ENCODE measurements around the gene CCDC110.
A peak's percentile ranks its signal among the peaks of the same experiment; 100 is the strongest.
"Not testable (repeated sequence)": the region's sequence is repeated elsewhere in the genome, so short reads cannot be mapped to it uniquely, and the experiment has no call there.

The CCDC110 gene

DNA sequence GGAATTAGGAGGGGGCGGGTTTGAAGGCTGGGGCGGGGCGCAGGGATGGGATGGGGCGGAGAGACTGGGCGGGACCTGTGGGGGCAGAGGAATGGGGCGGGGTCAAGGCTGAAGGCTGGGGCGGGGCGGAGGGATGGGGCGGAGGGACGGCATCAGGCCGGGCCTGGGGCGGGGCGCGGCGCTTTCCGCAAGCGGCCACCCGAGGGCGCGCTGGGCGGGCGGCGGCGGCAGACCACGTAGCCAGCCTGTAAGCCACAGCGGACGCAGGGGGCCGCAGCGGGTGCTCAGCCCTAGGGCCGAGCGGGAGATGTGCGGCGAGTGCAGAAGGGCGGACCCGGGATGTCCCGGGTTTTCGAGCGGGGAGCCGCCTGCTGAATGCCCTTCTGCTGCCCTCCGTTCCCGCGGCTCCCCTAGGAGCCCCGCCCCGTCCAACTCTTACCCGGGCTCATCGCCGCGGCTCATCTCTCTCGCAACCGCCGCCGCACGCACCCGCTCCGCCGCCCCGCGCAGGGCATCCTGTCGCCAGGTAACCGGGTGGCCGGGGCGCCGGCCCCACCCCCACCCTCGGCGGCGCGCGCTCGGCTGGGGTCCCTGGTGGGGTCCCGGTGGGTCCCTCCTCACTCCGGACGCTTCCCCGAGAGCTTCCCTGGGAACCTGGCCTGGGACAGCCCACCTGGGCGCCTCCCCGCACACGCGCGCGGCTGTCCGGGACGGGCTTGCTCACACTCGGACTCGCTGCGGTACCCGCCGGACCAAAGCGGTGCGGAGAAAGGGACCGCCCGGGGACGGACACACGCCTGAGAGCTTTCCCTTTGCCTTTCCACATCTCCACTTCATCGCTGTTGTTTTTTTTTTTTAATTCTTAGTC, at the start of gene CCDC110:
Gene CCDC110, minus strand, starts transcription at position 499 of the 868 bp plus-strand sequence. Its CDS starts 50 bp downstream, at position 449.
- DNase-seq (ENCODE audit: low read depth in 2 of 2) = peak; percentile 74 to 76

DNA sequence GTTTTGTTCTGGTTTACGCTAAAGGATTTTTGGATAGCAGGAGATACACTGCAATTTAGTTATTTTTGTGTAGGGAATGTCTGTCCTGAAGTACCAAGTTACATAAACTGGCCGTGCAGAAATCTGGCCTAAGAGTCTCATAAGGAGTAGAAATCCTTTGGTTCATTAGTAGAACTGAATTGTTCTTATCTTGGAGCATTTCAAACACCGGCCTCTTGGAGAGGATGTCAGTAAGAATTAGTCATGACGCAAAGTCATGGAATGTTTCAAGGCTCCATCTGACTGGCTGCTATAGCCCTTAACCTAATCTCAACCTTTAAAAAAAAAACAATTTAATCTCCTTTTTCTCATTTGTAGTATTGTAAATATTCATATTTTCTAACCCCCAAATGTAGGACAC, 48.6 kb upstream of the CCDC110 start:
- DNase-seq (ENCODE audit: low read depth in 2 of 2) = no peak

DNA sequence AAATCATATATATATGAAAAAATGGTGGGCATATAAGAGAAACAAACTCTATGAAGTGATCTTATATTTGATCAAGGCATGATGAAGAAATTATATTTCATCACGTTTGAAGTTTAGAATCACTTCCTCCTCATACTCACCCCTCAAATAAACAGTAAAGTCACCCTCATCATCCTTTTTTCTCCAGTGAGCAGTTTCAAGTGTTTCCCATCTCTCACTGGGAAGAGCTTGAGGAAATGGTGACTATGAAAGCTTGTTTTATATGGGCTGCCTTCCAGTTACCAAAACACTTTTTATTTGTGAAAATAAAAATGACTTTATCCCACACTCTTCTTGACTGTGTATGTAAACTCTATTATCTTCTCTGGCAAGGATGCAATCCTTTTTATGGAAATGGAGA, 47.0 kb upstream of the CCDC110 start:
- no peak for DNase-seq (ENCODE audit: low read depth in 2 of 2)

DNA sequence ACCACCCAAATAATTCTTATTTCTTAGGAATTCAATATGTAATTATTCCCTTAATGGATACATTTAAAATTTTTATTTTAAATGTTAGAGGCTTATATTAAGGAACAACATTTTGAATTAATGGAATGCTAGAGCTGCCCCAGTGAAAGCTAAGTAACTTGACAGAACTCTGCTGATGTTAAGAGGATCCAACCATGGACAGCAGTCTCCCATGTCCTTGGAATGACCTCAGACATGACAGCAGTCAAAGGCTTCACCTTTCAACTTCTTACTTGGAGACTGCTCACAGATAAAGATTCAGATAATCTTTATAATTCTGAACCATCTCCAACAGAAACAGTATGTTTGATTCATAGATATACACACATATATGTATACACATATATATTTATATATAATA, 46.5 kb upstream of the CCDC110 start:
- DNase-seq (ENCODE audit: low read depth in 2 of 2) = no peak

DNA sequence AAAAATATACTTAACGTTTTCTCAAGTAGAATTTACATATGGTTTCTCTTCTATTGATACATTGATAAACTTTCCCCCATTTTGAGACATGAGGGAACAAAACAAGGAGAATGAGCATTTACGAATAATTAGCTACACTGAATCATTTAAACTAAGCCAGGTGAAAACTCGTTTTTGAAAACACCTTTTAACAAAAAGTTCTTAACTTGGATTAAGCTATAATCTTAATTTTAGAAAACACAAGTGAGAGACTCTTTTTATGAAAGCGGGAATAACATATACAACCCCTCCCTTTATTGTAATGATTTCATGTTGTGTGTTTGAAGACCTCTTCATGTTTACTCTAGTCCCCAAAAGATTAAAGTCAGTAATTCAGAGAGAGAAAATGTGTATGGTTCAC, 43.7 kb upstream of the CCDC110 start:
- DNase-seq (ENCODE audit: low read depth in 2 of 2) = no peak

DNA sequence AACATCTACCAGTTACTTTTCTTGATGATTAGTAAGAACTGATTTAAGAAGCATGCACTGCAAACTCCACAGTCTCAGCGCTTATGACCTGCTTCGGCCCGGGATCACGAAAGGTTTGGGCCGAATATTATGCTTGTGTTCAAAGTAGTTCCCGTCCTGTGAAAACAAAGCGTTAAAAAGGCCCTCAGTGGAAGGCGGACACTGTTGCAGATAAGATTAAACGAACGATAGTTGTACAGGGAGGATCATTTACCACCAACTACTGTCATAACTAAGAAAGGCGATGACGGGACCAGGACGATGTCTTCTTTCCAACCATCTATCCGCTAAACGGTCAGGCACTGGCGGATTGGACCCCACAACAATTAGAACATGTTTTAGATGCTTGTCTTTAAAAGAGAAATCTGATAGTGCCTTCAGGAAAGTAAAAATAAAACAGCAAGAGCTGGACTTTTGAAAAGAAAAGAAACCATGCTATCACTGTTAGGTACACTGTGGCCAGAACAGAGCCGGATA, 42.7 kb upstream of the CCDC110 start:
- no peak for DNase-seq (ENCODE audit: low read depth in 2 of 2)

DNA sequence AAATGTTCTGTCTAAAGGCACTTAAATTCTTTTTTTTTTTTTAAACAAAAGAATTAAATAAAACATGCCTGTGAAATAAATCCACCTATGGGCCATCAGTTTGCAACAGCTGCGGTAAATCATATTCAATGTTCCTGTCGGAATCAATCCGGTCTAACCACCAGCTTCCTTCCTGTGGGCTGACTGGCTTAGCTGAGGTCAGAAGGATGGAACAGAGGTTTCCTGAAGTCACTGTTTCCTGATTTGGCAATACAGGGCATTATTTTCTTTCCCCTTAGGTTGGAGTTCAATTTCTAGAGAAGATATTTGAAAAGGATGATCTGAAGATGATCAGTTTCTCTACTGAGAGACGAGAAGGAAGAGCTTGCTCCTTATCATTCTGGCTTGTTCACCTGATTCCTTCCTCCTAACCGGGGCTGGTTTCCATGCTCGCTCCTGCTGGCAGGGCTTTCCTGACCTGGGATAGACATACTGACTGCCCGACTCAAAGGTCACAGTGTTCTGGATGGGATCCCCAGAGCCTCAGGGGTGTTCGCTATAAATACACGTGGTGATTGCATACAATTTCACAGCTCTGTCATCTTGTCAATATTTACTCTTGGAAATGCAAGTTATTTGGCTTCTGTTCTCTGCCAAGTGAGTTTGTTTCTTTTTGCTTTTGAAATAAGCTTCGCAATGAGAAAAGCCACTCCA, 42.1 kb upstream of the CCDC110 start:
- DNase-seq (ENCODE audit: low read depth in 2 of 2) = no peak

DNA sequence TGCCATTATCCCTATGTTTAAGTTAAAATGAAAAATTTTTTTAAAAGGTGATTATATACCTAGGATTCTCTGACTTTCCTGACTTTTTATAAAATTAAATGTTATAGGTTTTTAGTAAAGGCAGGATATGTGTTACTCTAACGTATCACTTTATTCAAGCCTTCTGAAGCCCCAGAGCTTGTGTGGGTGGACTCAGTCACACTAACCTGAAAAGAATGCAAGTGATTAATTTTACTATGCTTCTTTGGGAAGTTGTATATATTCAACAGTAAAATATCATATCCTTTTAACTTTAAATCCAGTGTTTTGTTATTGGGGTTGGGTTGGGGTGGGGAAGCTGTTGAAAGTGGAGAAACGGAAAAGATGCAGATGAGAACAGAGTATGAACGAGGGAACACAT, 41.0 kb upstream of the CCDC110 start:
- DNase-seq (ENCODE audit: low read depth in 2 of 2) = no peak

DNA sequence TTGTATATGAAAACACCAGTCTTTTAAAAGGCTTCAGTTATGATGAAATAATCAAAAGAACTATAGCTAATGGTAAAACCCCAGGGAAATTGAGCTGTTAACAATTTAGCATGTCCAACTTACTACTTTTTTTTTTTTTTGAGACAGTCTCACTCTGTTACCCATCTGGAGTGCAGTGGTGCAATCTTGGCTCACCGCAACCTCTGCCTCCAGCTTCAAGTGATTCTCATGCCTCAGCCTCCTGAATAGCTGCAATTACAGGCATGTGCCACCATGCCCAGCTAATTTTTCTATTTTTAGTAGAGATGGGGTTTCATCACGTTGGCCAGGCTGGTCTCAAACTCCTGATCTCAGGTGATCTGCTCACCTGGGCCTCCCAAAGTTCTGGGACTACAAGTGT, 39.7 kb upstream of the CCDC110 start:
- not testable (repeated sequence) for DNase-seq (ENCODE audit: low read depth in 2 of 2)

DNA sequence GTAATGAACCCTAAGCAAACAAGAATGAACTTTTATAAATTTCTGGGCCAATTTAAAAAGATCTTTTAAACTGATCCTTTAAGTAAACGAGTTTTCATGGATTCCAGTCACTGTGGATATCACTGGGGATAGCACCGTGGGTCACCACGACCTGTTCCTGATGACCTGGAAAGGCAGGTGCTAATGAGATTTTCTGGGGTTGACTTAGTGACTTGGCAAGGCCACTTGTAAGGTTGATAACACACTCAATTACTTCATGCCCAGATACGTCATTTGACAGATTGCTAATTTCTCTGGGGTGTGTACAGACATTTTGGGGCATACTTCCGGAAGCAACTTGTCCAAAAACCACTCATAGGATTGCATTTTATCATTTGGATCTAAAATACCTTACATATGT, 39.3 kb upstream of the CCDC110 start:
- no peak for DNase-seq (ENCODE audit: low read depth in 2 of 2)

DNA sequence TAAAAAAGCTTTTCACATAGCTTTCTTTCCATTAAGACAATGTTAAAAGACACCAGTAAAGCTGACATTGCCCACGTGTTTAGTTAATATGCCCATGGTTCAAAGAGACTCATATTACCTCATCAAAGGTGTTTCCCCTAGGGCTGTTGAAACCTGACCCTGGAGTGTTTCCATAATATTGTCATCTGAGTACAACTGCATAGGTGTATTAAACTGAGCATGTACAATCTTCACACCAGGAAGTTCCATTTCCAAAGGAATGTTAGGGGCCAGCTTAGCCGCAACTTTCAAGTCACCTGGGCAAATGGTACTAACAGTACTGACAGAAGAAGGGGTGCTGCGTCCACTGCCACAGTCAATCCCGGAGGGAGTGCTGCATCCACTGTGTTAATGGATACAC, 36.6 kb upstream of the CCDC110 start:
- DNase-seq (ENCODE audit: low read depth in 2 of 2) = no peak

DNA sequence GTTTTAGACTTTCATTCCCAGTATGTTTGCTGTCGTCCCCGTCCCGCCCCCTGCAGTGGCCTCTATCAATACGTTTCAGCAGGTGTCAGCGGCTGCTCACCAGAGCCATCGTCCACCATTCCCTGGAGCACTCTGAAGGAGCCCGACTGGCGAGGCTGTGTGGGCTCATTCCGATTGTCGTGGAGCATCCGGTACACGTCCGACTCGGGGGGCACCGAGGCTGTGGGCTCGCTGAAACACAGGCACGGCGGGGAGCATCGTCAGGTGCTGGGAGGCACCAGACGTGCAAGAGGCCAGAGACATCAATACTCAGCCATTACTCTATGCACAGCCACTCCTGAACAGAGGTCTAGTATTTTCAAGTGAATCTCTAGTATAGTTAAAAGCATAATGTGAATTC, 34.9 kb upstream of the CCDC110 start:
- no peak for DNase-seq (ENCODE audit: low read depth in 2 of 2)

DNA sequence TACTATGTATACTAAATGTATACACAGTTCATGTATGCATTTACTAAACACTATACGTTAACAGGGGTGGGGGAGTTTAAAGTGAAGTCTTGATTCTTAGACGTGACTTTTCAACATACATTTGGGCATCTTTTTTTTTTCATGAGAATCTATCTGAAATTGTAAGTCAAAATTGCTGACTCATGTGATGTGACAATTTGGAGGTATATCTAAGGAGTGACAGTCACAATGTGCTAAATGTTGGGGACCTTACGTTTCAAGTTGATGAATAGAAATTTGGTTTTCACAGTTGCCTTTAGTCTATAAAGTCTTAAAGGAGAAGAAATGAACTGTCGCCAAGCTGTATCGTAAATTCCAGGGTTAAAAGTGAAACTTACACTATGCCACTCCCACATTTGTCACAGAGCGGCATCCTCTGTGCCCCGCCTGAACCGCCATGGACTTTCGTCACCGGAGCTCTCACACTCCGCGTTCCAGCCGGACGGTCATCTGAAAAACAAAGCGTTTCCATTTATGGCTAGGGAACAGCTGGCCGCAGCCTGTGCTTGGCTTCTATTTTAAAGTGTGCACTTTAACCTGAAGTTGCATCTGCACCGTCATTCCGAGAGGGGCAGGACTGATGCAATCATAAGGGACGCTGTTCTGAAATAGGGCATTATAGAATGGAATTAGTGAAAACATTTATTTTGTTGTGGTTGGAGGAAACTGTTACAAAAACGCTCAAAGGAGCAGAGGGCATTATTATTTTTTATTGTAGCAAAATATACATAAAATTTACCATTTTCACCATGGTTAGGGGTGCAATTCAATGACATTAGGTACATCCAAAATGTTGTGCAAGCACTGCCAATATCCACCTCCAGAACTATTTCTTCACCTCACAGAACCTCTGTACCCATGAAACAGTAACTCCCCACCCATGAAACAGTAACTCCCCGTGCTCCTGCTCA, 32.8 kb upstream of the CCDC110 start:
- DNase-seq (ENCODE audit: low read depth in 2 of 2) = no peak

DNA sequence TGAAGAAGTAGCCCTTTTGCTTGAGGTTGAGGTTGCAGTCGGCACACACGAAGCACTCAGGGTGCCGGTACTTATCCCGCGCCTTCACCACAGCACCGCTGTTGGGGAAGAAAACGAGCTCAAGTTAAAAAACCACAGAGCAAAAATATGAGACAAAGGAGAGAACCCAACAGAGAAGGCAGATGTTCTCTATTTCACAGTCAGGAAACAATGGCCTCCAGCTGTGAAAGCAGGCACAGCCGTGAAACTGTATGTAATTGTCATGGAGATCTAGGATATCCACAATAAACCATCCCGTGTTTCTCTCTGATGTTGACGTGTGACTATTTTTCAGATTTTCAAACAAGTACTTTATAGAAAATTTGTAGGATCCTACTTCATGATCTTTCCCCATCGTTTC, 30.9 kb upstream of the CCDC110 start:
- DNase-seq (ENCODE audit: low read depth in 2 of 2) = no peak

DNA sequence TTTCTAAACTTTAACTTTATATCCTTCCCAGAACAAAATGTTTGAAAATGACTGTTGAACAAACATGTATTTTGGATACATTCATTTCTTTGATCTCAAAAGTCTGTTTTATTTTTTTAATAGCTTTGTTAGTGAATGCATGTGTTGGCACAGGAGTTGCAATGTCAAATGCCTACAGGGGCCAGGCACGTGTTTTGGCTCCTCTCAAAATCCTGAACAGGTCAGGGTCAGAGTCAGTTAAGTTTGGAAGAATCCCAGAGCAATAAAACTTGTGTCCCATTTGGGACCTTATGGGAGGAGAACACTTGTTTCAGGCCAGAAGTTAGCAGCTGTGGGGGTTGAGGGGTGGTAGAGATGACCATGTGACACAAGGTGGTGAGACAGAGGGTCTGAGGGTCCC, 29.0 kb upstream of the CCDC110 start:
- DNase-seq (ENCODE audit: low read depth in 2 of 2) = no peak

DNA sequence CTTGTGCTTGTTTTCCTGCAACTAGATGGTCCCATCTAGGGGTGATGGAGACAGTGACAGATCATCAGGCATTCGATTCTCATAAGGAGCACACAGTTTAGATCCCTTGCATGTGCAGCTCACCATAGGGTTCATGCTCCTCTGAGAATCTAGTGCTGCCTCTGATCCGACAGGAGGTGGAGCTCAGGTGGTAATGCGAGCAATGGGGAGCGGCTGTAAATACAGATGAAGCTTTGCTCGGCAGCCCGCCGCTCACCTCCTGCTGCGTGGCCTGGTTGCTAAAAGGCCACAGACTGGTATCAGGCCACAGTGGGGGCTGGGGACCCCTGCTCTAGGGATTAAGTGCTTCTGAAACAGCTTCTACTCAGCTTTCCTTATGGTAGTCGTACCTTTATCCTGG, 28.5 kb upstream of the CCDC110 start:
- DNase-seq (ENCODE audit: low read depth in 2 of 2) = no peak

DNA sequence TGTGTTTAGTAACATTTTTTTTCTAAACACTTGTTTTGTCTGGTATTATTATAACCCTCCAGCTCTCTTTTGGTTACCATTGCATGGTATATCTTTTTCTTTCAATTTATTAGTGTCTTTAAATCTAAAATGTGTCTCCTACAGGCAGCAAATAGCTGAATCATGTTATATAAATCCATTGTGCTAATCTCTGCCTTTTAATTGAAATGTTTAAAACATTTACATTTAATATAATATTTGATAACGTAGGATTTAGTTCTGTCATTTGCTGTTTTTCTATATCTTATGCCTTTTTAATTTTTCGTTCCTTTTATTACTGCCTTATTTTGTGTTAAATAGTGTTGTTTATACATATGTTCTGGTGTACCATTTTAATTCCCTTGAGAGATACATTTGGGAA, 17.1 kb upstream of the CCDC110 start:
- no peak for DNase-seq (ENCODE audit: low read depth in 2 of 2)

DNA sequence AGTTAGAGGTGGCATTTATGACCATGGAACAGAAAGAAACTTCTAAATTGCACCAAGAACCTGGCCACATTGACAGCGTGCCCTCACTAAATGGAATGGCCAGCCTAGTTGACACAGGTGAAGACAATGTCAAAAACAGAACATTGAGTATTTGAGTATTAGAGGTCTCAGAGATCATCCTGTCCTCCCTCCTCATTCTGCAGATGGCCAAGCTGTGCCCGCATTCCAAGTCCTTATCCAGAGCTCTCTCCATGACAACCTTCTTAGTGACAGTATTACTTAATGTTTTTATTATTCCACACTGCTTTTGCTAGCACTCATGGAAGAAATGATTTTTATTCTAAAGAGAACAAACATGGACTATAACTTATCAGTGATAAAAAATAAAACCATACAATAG, 9.9 kb upstream of the CCDC110 start:
- no peak for DNase-seq (ENCODE audit: low read depth in 2 of 2)

DNA sequence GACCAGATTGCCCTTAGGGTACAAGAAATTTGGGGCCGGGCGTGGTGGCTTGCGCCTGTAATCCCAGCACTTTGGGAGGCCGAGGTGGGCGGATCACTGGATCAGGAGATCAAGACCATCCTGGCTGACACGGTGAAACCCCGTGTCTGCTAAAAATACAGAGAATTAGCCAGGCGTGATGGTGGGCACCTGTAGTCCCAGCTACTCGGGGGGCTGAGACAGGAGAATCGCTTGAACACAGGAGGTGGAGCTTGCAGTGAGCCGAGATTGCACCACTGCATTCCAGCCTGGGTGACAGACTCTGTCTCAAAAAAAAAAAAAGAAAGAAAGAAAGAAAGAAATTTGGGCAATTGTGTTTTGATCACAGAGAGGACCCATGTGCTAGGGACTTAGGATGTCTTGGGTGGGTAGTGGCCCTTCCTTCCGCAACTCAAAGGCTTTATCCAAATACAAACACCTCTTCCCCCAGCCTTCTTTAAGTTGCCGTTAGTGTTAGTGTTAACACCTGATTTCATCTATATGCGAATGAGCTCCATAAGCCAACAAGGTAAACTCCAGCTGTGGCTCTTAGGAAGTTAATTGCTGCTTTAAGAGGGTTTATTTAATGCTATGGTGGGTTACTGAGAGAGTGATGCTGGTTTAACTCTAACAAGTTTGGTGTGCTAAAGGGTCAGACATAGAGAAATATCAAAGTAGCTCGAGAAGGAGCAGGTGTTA, 8.6 kb upstream of the CCDC110 start:
- DNase-seq (ENCODE audit: low read depth in 2 of 2) = no peak

DNA sequence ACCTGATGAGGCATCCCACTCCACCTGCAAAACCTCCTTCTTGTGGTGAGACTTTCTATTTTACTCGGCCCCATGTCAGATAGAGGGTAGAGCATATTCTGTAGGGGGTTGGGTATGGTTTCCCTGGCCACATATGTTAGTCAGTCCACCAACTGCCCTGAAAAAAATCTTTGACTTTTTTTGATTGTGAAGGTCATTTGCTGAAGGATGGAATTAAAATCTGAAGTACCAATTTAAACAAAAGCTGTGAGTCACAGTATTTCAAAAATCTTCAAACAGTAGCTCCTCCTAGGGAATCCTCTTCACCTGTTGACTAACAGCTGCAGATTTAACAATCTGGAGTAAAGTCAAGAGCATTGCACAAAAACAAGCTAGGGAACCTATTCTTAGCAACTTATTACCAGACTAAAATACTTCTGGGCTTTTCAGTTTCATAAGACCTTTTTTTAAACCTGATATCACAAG, 8.0 kb upstream of the CCDC110 start:
- DNase-seq (ENCODE audit: low read depth in 2 of 2) = no peak

DNA sequence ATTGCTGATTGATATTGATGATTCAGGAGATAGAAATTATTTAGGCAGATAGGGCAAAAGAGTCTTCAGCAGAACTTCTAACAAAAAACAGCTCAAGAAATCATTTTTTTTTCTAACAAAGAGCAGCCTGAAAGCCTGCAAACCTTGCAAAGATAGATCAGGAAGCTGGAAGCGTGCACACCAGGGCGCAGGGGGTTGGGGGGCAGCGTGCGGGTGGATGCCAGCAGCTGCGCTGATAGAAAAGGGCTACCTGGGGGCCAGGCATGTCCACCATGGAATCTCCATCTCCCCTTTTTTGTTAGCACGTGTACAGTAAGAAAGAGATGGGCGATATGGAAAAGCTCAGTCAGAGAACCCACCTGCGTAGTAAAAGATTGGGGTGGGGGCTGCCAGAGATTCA, 1.7 kb upstream of the CCDC110 start:
- no peak for DNase-seq (ENCODE audit: low read depth in 2 of 2)
